ENCODE data around the gene B4GALT5.

The B4GALT5 gene

DNA sequence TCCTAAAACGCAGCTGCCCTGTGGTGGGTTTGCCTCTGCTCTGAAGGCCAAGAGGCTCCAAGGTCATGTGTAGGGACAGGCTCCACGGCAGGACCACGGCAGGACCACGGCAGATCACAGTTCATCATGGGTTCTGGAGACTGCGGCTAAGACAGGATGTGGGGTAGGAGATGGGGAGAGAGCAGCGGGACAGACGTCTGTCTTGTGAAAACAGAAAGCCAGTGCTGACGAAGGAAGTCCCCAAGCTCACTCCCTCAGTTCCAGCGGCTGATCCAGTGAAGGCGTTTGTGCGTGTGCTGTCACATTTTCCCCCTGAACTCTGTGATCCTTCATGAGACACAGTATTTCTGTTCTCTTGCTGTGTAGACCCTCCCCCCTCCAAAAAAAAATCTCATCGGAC lies 77.8 kb downstream of the B4GALT5 start:
- DNase-seq (ENCODE audit: extremely low read depth, low read depth) = no peak
- TF ChIP-seq, protein P1, sequence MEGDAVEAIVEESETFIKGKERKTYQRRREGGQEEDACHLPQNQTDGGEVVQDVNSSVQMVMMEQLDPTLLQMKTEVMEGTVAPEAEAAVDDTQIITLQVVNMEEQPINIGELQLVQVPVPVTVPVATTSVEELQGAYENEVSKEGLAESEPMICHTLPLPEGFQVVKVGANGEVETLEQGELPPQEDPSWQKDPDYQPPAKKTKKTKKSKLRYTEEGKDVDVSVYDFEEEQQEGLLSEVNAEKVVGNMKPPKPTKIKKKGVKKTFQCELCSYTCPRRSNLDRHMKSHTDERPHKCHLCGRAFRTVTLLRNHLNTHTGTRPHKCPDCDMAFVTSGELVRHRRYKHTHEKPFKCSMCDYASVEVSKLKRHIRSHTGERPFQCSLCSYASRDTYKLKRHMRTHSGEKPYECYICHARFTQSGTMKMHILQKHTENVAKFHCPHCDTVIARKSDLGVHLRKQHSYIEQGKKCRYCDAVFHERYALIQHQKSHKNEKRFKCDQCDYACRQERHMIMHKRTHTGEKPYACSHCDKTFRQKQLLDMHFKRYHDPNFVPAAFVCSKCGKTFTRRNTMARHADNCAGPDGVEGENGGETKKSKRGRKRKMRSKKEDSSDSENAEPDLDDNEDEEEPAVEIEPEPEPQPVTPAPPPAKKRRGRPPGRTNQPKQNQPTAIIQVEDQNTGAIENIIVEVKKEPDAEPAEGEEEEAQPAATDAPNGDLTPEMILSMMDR (IDR thresholded peaks at IDR 0.05; ENCODE audit: low read depth, low read length) = no peak

DNA sequence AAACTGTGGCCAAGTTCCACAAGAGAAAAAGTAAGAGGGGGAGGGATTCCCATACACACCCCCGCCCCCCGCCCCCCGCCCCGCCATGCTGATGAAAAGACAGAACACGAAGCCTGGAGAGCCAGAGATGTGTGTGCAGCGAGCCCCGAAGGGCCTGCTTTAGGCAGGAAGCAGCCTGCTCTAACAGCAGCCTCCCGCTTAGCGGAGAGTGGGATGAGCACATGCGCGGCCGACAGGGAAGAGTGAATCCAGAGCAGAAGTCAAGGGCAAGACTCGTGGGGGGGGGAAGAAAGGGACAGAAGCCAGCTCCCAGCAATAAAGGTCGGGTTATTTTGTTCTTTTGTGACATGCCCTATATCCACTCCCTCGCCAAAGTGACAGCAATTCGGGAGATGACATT lies 78.5 kb downstream of the B4GALT5 start:
- TF ChIP-seq, protein P1 (IDR thresholded peaks at IDR 0.05; ENCODE audit: low read depth, low read length) = no peak
- no peak for DNase-seq (ENCODE audit: extremely low read depth, low read depth)

DNA sequence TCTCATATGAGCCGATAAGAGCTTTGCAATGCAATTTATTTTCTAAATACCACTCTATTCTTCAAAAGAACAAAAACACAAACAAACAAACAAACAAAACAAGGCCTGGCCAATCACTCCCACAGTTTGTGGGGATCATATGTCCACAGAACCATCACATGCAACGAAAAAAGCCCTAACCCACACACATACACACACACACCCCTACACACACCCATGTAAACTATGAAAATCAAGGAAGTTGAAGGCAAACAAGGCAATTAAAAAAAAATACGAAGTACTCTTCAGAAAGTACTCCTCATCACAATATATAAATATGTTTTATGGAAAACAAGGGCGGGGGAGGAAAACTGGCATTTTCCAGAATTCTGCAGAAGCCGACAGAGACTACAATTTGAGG lies 79.6 kb downstream of the B4GALT5 start:
- DNase-seq (ENCODE audit: extremely low read depth, low read depth) = no peak
- TF ChIP-seq, protein P1 (IDR thresholded peaks at IDR 0.05; ENCODE audit: low read depth, low read length) = no peak

DNA sequence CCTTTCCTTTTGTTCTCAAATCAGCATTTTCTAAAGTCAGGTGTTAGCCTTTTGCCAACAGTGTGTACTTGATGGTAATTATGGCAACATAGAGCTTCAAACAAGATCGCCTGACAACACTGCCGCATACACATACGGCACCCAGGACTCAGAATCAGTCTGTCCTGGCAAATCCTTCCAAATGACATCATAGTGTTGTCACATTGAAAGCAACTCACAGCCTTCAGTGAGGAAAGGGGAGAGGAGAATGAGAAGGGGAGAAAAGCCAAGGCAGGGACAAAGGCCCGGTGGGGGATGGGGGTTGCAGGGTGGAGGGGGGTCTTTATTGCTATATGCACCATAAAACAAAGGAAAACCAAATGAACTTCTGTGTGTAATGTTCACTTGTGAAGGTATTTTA lies 80.0 kb downstream of the B4GALT5 start:
- no peak for DNase-seq (ENCODE audit: extremely low read depth, low read depth)
- TF ChIP-seq, protein P1 (IDR thresholded peaks at IDR 0.05; ENCODE audit: low read depth, low read length) = no peak

DNA sequence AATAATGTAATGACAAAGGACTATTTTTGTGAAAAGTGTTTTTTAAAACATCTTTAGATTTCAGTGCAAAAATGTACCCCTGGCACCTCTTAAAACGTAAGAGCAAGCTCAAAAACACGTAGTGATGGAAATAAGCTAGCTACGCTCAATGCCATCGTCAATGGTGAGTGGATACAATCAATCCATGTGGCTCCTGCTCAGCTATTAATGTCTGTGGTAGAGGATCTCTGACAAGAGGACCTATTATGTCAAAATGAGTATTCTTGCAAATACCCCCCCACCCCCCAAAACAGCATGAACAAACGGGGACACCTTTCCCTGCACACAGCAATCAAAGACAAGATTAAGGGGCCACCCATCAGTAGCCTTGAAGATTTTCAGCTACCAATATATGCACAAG lies 80.7 kb downstream of the B4GALT5 start:
- TF ChIP-seq, protein P1 (IDR thresholded peaks at IDR 0.05; ENCODE audit: low read depth, low read length) = no peak
- DNase-seq (ENCODE audit: extremely low read depth, low read depth) = no peak

DNA sequence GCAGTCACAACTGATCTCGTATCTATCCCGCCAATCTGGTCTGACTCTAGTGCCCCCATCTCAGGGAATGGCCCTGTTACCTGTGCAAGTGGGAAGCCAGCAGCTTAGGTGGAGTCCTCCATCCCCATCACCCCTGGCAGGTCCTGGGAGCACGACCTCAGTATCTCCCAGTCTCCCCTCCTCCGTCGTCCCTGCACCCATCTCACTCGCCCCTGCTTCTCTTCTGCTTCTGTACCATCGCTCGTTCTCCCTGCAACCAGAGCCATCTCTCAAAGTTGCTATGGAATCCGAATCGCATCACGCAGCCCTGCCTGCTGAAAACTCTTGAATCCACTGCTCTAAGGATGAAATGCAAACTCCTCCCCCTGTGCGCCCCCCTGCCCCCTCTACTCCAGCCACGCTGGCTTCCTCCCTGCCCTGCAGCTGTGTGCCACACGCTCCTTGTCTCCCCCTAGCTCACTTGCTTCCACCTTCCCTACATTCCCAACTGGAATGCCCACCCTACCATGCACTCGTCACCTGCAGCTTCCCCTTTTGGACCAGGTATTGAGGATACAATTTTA lies 81.7 kb downstream of the B4GALT5 start:
- TF ChIP-seq, protein P1 (IDR thresholded peaks at IDR 0.05; ENCODE audit: low read depth, low read length) = no peak
- DNase-seq (ENCODE audit: extremely low read depth, low read depth) = no peak

DNA sequence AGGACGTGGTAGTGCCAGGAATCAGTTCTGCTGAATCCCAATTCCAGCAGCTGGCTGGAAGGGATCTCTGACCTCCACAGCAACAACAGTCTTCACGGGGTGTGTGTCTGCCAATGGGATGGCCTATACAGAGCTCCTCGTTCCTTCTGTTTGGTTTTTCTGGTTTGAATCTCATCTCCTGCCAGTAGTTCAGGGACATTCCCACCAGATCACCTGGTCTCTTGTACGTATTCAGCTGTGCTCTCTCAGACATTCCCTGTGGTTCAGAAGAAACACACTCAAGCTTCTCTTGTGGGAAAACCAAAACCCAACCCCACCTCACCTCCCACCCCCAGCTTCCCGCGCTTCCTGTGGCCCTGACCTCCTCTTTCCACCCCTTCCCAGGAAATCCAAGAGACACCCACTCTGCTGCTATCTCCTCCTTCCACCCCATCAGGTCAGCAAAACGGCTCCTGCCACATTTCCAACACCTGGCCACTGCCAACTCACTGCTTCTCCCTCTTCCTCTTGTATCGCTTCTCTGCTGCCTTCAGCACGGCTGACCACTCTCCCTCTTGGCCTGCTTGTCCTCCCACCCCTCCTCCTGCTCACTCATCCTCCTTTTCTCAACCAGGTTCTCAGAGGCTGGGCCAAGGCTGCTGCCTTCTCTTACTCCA lies 82.5 kb downstream of the B4GALT5 start:
- no peak for DNase-seq (ENCODE audit: extremely low read depth, low read depth)
- TF ChIP-seq, protein P1 (IDR thresholded peaks at IDR 0.05; ENCODE audit: low read depth, low read length) = no peak

Measured in AG09319 (cell line).